K562 (cell line): ENCODE data around the gene ZNF468. TPM values are rescaled to one million over a fixed set of nuclear protein-coding genes. Genes with fewer than 3 reads are reported as not detected.

Experiments used
- ATAC-seq: fragments of 200-7000 bp; cut with Tn5 transposase; 3 replicates; pipeline ENCODE4 v1.9.1; 2020; ENCODE audit warnings: moderate library complexity
- BruUV-seq: library from RNA; stranded (reverse); fragments of 400-500 nt; replicated peaks from 2 replicates; lab custom pipeline; 2021; lab: Mats Ljungman, UMichigan
- CTCF ChIA-PET: fragments of 300-600 bp; formaldehyde crosslinking; extraction: SDS; loops from one replicate; lab custom pipeline; 2021; ENCODE audit warnings: low intra/inter-chr PET ratio; lab: Yijun Ruan, JAX
- POLR2A ChIA-PET: fragments of 300-600, 350-650 bp; sonication (Branson Sonifier 250); formaldehyde crosslinking; extraction: SDS; loops from one replicate; lab custom pipeline; 2021; ENCODE audit warnings: antibody characterized with exemption, inconsistent platforms; lab: Yijun Ruan, JAX
- DNase-seq, 4 experiments: peaks; one replicate each; pipeline versions ENCODE4 v3.0.0 to v3.0.0-alpha.2; 2011 to 2018; ENCODE audit warnings: low spot score in 3 of 4, mixed read lengths in 3 of 4; ENCODE audit errors: extremely low read depth in 1 of 4
- FAIRE-seq: peaks from 2 replicates; lab custom pipeline; 2011; peaks lifted over from hg19 to GRCh38; lab: Jason Lieb, UNC
- H2AFZ ChIP-seq: 2 replicates; pipeline ENCODE4 v1.6.0; 2011; ENCODE audit warnings: low read depth, low read length, control low read depth, inconsistent platforms
- H3K27ac ChIP-seq: fragments of 200-600 bp; 3 replicates; pipeline ENCODE4 v1.8.0; 2011; ENCODE audit warnings: low read depth, mild to moderate bottlenecking, control low read depth, inconsistent platforms, low read length, moderate library complexity, mixed read lengths; ENCODE audit errors: extremely low read depth
- H3K27me3 ChIP-seq, 2 experiments: fragments of 300-600 bp in 1 of 2; 2 replicates in 1 of 2; 3 replicates in 1 of 2; pipeline versions ENCODE4 v1.6.0 to v1.8.0; 2011; ENCODE audit warnings: inconsistent platforms in 2 of 2, low read length in 2 of 2, mild to moderate bottlenecking in 1 of 2, mixed read lengths in 1 of 2, moderate library complexity in 1 of 2; ENCODE audit not compliant: control insufficient read depth in 2 of 2, insufficient read depth in 2 of 2
- H3K36me3 ChIP-seq: fragments of 300-600 bp; 3 replicates; pipeline ENCODE4 v1.8.0; 2011; ENCODE audit warnings: mild to moderate bottlenecking, low read length, inconsistent platforms; ENCODE audit not compliant: control insufficient read depth, insufficient read depth
- H3K4me1 ChIP-seq, 2 experiments: fragments of 200-600 bp in 1 of 2; replicated peaks in 1 of 2; 2 replicates in 1 of 2; 3 replicates in 1 of 2; pipeline versions ENCODE4 v1.5.1 to v1.8.0; 2011; ENCODE audit warnings: inconsistent platforms in 2 of 2, low read length in 2 of 2, mild to moderate bottlenecking in 1 of 2, mixed read lengths in 1 of 2, moderate library complexity in 1 of 2; ENCODE audit not compliant: control insufficient read depth in 2 of 2, insufficient read depth in 2 of 2
- H3K4me2 ChIP-seq: 2 replicates; pipeline ENCODE4 v1.6.1; 2011; ENCODE audit warnings: low read length, control low read depth, inconsistent platforms, mixed read lengths; ENCODE audit not compliant: insufficient read depth
- H3K4me3 ChIP-seq: fragments of 200-600 bp; sonication (generic), shearing (Covaris generic); 2 replicates; pipeline ENCODE4 v1.5.1; 2016; ENCODE audit warnings: control low read depth, inconsistent platforms
- H3K79me2 ChIP-seq: fragments of 200-600 bp; 3 replicates; pipeline ENCODE4 v1.8.0; 2011; ENCODE audit warnings: low read length, inconsistent platforms; ENCODE audit not compliant: control insufficient read depth, insufficient read depth
- H3K9ac ChIP-seq, 2 experiments: 2 replicates each; pipeline versions ENCODE4 v1.6.0 to v1.6.1; 2011; ENCODE audit warnings: low read depth in 2 of 2, low read length in 2 of 2, control low read depth in 1 of 2, inconsistent platforms in 1 of 2, mild to moderate bottlenecking in 1 of 2, mixed read lengths in 1 of 2; ENCODE audit not compliant: insufficient read depth in 1 of 2
- H3K9me1 ChIP-seq: one replicate; pipeline ENCODE4 v1.6.0; 2011; ENCODE audit warnings: inconsistent platforms, mild to moderate bottlenecking, low read length, moderate library complexity; ENCODE audit not compliant: control insufficient read depth, insufficient read depth
- H3K9me3 ChIP-seq: replicated peaks from 2 replicates; pipeline ENCODE4 v1.5.1; 2011; ENCODE audit warnings: low read depth, low read length, inconsistent platforms; ENCODE audit not compliant: control insufficient read depth, insufficient read depth
- H4K20me1 ChIP-seq: replicated peaks from 2 replicates; pipeline ENCODE4 v1.6.1; 2011; ENCODE audit warnings: low read length, inconsistent platforms, mixed read lengths; ENCODE audit not compliant: control insufficient read depth, insufficient read depth
- BCOR ChIP-seq: fragments of 450-650 bp; IDR thresholded peaks from 2 replicates; pipeline ENCODE4 v1.6.1; 2016
- HDAC1 ChIP-seq, 2 experiments: fragments of 450-650 bp; IDR thresholded peaks; 2 replicates each; pipeline ENCODE4 v1.6.1; 2016 to 2017; ENCODE audit warnings: inconsistent platforms in 1 of 2, mild to moderate bottlenecking in 1 of 2, moderate library complexity in 1 of 2
- HDGF ChIP-seq: fragments of 450-650 bp; IDR thresholded peaks from 2 replicates; pipeline ENCODE4 v1.6.1; 2016
- IRF9 ChIP-seq: fragments of 450-650 bp; IDR thresholded peaks from 2 replicates; pipeline ENCODE4 v1.6.1; 2016; ENCODE audit warnings: missing biosample characterization, missing genetic modification characterization
- MAFK ChIP-seq: IDR thresholded peaks from 2 replicates; pipeline ENCODE4 v1.6.1; 2011; ENCODE audit warnings: low read length, improper control_type of control experiment
- MYBL2 ChIP-seq, 2 experiments: fragments of 450-650 bp in 1 of 2; sonication (generic) in 1 of 2; formaldehyde crosslinking in 1 of 2; IDR thresholded peaks; 2 replicates each; pipeline versions ENCODE4 v1.6.1 to v1.8.1; 2017 to 2022; ENCODE audit warnings: borderline replicate concordance in 1 of 2, inconsistent platforms in 1 of 2, low read depth in 1 of 2, mild to moderate bottlenecking in 1 of 2, missing genetic modification reagents in 1 of 2, moderate library complexity in 1 of 2
- SMAD1 ChIP-seq: fragments of 150-350 bp; IDR thresholded peaks from 2 replicates; pipeline ENCODE4 v1.6.1; 2014; ENCODE audit warnings: low read length, low read depth; ENCODE audit not compliant: partially characterized antibody
- SMARCC2 ChIP-seq: fragments of 450-650 bp; IDR thresholded peaks from 2 replicates; pipeline ENCODE4 v1.6.1; 2017; ENCODE audit warnings: antibody characterized with exemption, moderate library complexity, mild to moderate bottlenecking, low read depth
- ZSCAN32 ChIP-seq: fragments of 450-650 bp; formaldehyde crosslinking; IDR thresholded peaks from 2 replicates; pipeline ENCODE4 v1.4.0; 2020; ENCODE audit warnings: mild to moderate bottlenecking, moderate library complexity
- WGBS: fragments of 100-300 bp; shearing (Covaris generic); methylation state at CpG from one replicate; pipeline ENCODE4 v1.1.6; 2016; ENCODE audit warnings: low coverage, mixed read lengths; ENCODE audit not compliant: insufficient coverage; ENCODE audit errors: missing lambda C conversion rate; 5-methylcytosine and 5-hydroxymethylcytosine counted together
- in situ Hi-C: fragments of 300-500 bp; cut with MboI; formaldehyde crosslinking; loops from 4 replicates; pipeline ENCODE4 v1.15.0; 2018; ENCODE audit warnings: inconsistent platforms, mixed read lengths
- intact Hi-C: fragments of 100-400 bp; cut with micrococcal nuclease; formaldehyde crosslinking; loops from 2 replicates; pipeline ENCODE4 v1.14.2; 2022
- polyA plus RNA-seq, 8 experiments: library from polyadenylated mRNA; depleted of rRNA in 4 of 8; stranded (reverse) in 5 of 8; unstranded in 3 of 8; fragments of >200 nt; fragmentation: Nextera tagmentation in 2 of 8; fragmentation: Illumina TruSeq in 1 of 8; extraction: Ambion mirVana in 2 of 8; extraction: Trizol in 1 of 8; gene quantifications; 2 replicates each; pipeline versions ENCODE4 v1.2.1 to v1.2.3, GENCODE V29; 2011 to 2014; ENCODE audit warnings: inconsistent platforms in 1 of 8, missing spikeins in 1 of 8
- total RNA-seq, 7 experiments: library from RNA; depleted of rRNA in 6 of 7; stranded (reverse); fragments of >200 nt in 6 of 7; fragmentation: Illumina TruSeq in 2 of 7; extraction: Trizol in 2 of 7; gene quantifications; 2 replicates each; pipeline versions ENCODE4 v1.2.1 to v1.2.3, GENCODE V29; 2011 to 2021; ENCODE audit warnings: low replicate concordance in 1 of 7
- TF ChIP-seq, protein P1 (sequence below): fragments of 250-450 bp; sonication (Bioruptor Pico); IDR thresholded peaks from 2 replicates; pipeline ENCODE4 v1.8.0; 2022; ENCODE audit warnings: moderate library complexity, mild to moderate bottlenecking, inconsistent platforms
- TF ChIP-seq, protein P2 (sequence below), 2 experiments: IDR thresholded peaks in 1 of 2; conservative IDR thresholded peaks in 1 of 2; 2 replicates each; pipeline ENCODE4 v1.6.1; 2016; ENCODE audit warnings: low read depth in 2 of 2, mild to moderate bottlenecking in 1 of 2, missing compliant biosample characterization in 1 of 2, missing genetic modification characterization in 1 of 2, moderate library complexity in 1 of 2
- TF ChIP-seq, protein P3 (sequence below): fragments of 450-650 bp; formaldehyde crosslinking; IDR thresholded peaks from 2 replicates; pipeline ENCODE4 v1.4.0; 2022; ENCODE audit warnings: missing genetic modification characterization

The ZNF468 gene
- total and polyA plus RNA-seq, 9 of the 15 experiments (the other 6 are each of a cell fraction or from before 2014, with no cell fraction given) = 15.9 to 36.2 (median 23.2) TPM

GRCh38 chr19:52825765-52826164 is 31.7 kb downstream of the ZNF468 start (continued):
- TF ChIP-seq SMARCC2 = no peak
- TF ChIP-seq, all 486 proteins: peak for 5

GRCh38 chr19:52823676-52824075 is 33.7 kb downstream of the ZNF468 start:
- DNase-seq = no peak
- POLR2A ChIA-PET = no interaction called here
- WGBS = 68% methylated on average over 12 of the region's 12 CpGs
- TF ChIP-seq, protein P1, sequence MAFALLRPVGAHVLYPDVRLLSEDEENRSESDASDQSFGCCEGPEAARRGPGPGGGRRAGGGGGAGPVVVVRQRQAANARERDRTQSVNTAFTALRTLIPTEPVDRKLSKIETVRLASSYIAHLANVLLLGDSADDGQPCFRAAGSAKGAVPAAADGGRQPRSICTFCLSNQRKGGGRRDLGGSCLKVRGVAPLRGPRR (CRISPR knock-in tag) = no peak
- no peak for TF ChIP-seq HDAC1 (IDR thresholded peaks at IDR 0.05)
- no peak for TF ChIP-seq HDGF
- TF ChIP-seq MYBL2 (IDR thresholded peaks at IDR 0.05; ENCODE audit: low read depth) = no peak
- TF ChIP-seq MYBL2 (CRISPR knock-in tag; IDR thresholded peaks at IDR 0.05; ENCODE audit: borderline replicate concordance) = no peak
- no peak for TF ChIP-seq IRF9 (tag)
- TF ChIP-seq SMAD1 = no peak
- no peak for TF ChIP-seq BCOR
- TF ChIP-seq ZSCAN32 (CRISPR knock-in tag) = no peak
- TF ChIP-seq, protein P2, sequence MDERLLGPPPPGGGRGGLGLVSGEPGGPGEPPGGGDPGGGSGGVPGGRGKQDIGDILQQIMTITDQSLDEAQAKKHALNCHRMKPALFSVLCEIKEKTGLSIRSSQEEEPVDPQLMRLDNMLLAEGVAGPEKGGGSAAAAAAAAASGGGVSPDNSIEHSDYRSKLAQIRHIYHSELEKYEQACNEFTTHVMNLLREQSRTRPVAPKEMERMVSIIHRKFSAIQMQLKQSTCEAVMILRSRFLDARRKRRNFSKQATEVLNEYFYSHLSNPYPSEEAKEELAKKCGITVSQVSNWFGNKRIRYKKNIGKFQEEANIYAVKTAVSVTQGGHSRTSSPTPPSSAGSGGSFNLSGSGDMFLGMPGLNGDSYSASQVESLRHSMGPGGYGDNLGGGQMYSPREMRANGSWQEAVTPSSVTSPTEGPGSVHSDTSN (CRISPR knock-in tag; IDR thresholded peaks at IDR 0.05; ENCODE audit: low read depth) = no peak
- TF ChIP-seq, protein P2 (tag; conservative IDR thresholded peaks at IDR 0.05; ENCODE audit: low read depth) = no peak
- TF ChIP-seq, protein P3, sequence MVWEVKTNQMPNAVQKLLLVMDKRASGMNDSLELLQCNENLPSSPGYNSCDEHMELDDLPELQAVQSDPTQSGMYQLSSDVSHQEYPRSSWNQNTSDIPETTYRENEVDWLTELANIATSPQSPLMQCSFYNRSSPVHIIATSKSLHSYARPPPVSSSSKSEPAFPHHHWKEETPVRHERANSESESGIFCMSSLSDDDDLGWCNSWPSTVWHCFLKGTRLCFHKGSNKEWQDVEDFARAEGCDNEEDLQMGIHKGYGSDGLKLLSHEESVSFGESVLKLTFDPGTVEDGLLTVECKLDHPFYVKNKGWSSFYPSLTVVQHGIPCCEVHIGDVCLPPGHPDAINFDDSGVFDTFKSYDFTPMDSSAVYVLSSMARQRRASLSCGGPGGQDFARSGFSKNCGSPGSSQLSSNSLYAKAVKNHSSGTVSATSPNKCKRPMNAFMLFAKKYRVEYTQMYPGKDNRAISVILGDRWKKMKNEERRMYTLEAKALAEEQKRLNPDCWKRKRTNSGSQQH (CRISPR knock-in tag) = no peak
- TF ChIP-seq MAFK = no peak

More at GRCh38 chr19:52823676-52824075, 33.7 kb downstream of the ZNF468 start:
- Histone ChIP-seq H3K27me3 (no peaks in the 10 kb centered on the region), H3K27ac (no peak overlapping the region), H3K79me2 (peaks cover 10% of the 10 kb centered on the region), H3K36me3 (no peaks in the 10 kb centered on the region), H3K4me3 (no peak overlapping the region), H2AFZ (no peak overlapping the region), H3K9me3 (no peaks in the 10 kb centered on the region; the same call in 1 of the 2 replicates), H3K9ac (no peak overlapping the region), H4K20me1 (no peaks in the 10 kb centered on the region), H3K4me2 (no peak overlapping the region), H3K9me1 (no peaks in the 10 kb centered on the region), H3K4me1 (peaks cover 0 to 13% of the 10 kb centered on the region in 2 experiments; a peak in 2 of 5 replicates)
- no peak for ATAC-seq
- CTCF ChIA-PET = no interaction called here
- no peak for FAIRE-seq
- BruUV-seq = no TSS peak
- in situ Hi-C loops = loop anchor here (5.0 kb wide), 1 partner anchor 34 kb away; the partner anchor contains the start of gene ZNF468
- intact Hi-C loops = no loop called here
